NCI-H2196 treated with DMSO at 0.1 percent for 48 hours (cell line): ENCODE results near the gene GGA2.
"Not testable (repeated sequence)": the region's sequence is repeated elsewhere in the genome, so short reads cannot be mapped to it uniquely, and the experiment has no call there.

ENCODE experiments used
- DNase-seq: peaks from one replicate; lab custom pipeline; 2025; ENCODE audit not compliant: unreplicated experiment; lab: John Stamatoyannopoulos, UW

The GGA2 gene

DNA sequence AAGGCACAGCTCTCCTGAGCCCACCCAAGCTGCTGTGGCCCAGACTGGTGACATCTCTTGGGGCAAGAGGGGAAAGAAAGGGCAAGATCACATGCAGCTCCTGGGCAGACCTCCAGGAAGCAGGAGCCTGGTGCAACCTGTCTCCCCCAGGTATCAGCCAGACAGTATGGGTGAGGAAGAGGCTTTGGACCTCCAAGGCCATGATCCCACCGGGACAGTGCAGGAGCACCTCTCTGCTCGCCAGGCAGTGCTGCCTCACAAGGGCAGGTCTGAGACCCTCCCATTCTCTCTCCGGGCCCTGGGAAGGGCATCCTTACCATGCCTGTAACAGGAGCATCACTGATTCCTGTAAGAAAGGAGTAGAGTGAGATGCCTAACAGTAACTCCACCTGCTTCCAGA is 31.7 kb downstream of the GGA2 start:
- DNase-seq, result no peak

DNA sequence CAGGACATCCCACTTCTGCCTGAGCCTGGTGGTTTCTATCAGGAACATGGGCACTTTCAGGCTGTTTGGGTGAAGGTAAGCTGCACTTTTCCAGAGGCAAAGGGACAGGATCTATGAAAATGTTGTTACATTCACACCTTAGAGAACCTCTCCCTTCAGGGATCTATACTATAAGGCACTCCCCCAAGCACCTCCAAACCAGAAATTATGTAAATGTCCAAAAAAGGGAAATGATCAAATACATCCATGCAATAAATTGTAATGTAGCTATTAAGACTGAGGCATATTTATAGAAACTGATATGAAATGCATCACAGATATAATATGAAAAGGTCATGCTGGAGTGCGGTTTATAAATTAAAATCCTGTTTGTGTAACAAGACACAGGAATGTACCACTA is 34.0 kb downstream of the GGA2 start:
- no peak for DNase-seq

DNA sequence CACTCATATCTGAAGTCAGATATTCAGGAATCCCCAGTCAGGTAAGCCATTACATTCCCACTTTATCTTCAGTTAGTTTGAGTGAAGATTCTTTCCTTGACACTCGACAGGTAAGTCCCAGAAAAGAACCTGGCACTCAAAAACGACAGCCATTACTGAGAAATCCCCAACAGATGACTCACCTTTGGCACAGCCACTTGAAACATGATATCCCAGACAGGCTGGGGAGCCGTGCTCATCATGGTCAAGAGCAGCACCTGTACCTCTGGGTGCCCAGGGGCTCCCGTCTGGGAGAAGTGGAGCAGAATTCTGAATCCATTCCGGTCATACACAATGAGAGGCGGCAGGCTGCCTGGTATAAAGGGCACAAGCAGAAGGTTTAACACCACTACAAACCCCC is 40.5 kb downstream of the GGA2 start:
- peak; percentile 50 for DNase-seq

DNA sequence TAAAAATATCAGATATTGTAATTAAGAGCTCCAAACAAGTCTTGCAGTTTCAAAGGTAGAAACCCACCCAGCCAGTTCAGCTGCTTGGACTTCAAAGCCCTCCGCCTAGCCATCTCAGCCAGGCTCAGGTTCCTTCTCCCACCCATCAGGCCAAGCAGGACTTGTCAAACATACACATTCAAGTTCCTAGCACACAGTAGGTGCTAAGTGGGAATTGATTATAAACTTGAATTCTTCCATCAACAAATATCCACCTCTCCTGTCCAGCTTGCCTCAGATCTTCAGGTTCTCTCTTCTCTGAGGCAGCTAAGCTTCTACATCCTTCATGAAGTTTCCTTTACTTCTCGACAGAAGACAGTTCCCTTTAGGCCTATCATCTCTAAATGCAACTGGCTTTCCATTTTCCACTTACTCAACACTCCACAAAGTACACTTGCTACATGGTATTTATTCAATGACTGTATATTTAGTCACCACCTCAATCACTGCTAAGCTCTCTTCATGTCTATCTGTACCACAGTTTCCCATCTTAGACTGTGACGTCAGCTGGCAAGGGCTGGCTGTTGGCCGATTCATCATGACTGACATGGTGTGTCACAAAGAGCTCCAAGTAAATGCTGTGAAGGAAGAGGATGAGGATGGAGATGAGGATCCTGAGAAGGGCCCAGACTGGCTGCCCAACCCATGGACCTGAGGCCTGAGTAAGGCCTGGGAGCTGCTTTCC is 44.0 kb downstream of the GGA2 start:
- no peak for DNase-seq

DNA sequence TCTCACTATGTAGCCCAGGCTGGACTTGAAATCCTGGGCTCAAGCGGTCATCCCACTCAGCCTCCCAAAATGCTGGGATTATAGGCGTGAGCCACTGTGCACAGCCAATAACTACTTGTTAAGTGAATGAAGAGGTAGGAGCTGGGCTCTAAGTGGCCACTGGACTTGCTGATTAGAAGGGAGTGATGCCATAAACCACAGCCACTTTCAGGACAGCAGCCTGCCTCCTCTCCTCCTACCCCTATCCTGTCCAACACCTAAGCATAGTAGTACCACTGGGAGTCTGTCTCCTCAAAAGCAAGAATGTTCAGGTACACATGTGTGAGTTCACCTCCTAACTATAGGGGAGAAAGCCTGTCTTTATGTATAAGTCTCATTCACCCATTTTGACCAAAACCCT is 45.1 kb downstream of the GGA2 start:
- no peak for DNase-seq

DNA sequence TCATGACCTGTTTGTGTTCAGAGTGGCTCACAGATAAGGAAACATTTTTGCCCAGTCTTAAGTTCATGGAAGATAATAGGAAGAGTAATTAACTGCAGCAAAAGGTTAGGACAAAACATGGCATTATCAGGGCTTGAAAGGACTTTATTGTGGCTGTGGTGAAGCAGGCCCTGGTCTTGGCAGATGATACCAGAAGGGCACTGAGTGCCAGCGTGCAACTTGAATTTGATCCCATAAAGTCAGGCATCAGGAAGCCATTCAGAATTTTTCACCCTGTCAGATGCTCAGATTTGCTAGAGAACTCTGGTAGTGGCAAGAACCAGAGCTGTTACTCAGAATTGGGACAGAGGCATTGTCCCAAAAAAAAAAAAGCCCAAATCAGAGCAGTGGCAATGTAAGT is 46.1 kb downstream of the GGA2 start:
- no peak for DNase-seq

DNA sequence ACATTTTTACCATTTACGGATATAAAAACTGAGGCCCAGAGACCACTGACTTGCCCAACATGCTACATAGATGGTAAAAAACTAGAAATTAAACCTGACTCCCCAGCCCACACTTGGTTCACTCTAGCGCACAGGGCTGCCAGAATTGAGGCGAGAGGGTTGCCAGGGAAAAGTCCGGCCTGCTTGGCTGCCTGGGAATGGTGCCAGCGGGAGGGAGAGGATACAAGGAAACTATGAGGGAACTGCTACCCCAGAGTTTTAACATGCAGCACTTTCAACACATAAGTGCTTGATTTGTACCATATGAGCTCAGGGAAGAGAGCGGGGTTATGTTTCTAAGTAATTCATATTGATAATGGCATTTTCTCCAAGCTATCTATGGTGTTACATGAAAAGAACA is 47.3 kb downstream of the GGA2 start:
- peak; percentile 11 for DNase-seq

DNA sequence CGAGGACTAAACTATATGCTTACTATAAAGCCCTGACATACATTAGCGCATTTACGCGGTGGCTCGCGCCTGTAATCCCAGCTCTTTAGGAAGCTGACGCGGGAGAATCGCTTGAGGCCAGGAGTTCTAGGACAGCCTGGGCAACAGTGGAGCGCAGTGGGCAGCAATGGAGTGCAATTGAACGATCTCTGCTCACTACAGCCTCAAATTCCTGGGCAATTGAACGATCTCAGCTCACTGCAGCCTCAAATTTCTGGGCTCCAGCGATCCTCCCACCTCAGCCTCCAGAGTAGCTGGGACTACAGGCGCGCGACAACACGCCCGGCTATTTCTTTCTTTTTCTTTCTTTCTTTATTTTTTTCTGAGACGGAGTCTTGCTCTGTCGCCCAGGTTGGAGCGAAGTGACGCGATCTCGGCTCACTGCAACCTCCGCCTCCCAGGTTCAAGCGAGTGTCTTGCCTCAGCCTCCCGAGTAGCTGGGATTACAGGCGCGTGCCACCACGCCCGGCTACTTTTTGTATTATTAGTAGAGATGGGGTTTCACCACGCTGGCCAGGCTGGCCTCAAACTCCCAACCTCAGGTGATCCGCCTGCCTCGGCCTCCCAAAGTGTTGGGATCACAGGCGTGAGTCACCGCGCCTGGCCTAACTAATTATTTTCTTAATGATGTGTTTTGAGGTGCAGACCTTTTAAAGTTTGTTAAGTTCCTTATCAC is 56.8 kb downstream of the GGA2 start:
- no peak for DNase-seq

DNA sequence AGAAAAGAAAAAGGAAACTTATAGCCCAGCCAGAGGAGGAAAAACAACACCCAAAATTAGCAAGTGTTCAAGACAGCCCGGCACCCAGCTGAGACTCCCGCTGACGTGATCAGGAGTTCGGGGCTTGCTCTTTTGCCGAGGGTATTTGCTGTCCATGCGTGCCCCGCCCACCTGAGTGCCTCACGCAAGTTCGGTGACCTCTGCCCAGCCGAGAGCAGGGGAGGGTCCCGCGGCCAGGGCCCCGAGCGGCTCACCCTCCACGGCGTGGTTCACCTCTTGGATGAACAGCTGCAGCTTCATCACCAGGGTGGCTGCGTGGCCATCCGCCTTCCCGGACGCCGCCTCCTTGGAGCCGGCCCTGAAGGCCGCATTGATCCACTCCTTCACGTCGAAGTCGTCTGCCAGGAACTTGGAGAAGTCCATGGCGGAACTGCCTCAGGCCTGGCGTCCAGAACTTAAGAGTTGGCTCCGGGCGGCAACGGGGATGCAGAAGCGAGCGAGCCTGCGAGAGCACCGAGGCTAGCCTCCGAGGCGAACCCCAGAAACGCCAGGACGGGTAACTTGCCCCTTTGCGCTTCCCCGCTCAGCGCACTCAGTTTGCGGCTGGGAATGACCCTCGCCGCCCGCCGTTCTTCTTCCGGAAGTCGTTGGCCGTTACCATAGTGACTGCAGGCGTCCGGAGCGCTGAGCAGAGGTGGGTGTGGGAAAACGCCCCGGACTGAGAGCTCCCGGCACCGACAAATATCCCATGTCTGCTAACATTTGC is 57.5 kb downstream of the GGA2 start, which contains the start of gene COG7:
TSS of gene COG7 (minus strand) at position 618 of the 766 bp plus-strand sequence. CDS start at position 423, 195 bp downstream.
- DNase-seq, result peak; percentile 74

DNA sequence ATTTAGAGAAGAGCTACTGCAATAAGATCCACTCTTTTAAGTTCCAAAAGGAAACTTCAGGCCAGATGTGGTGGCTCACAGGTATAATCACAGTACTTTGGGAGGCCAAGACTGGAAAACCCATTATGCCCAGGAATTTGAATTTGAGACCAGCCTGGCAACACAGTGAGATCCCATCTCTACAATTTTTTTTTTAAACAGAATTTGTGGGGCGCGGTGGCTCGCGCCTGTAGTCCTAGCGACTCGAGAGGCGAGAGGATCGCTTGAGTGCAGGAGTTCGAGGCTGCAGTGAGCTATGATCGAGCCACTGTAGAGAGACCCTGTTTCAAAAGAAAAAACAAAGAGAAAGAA is 58.1 kb downstream of the GGA2 start:
- DNase-seq, result no peak

DNA sequence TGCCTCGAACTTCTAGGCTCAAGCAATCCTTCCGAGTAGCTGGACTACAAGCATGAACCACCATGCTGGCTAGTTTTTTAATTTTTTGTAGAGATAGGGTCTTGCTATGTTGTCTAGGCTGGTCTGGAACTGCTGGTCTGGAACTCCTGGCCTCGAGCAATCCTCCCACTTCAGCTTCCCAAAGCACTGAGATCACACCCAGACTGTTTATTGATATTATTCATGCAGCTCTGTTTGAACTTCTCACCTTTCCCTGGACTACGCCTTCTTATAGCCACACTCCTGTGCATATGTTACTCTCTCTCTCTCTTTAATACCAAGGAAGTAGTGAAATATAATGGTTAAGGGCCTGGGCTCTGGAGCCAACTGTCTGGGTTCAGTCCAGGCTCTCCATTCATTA is 61.9 kb downstream of the GGA2 start:
- DNase-seq, result no peak

DNA sequence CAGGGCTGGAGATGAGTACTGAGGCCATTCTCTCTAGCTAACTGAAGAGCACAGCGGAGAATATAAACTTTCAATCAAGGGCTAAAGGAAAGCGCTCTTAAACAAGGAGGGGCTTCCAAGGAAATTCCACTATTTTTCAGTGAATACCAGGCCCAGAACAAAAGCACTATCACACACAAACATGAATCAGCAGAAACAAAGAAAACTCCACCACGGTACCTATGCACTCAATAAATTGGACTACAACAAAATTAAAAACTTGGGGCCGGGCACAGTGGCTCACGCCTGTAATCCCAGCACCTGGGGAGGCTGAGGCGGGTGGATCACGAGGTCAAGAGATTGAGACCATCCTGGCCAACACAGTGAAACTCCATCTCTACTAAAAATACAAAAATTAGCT is 72.8 kb downstream of the GGA2 start:
- DNase-seq, result not testable (repeated sequence)

DNA sequence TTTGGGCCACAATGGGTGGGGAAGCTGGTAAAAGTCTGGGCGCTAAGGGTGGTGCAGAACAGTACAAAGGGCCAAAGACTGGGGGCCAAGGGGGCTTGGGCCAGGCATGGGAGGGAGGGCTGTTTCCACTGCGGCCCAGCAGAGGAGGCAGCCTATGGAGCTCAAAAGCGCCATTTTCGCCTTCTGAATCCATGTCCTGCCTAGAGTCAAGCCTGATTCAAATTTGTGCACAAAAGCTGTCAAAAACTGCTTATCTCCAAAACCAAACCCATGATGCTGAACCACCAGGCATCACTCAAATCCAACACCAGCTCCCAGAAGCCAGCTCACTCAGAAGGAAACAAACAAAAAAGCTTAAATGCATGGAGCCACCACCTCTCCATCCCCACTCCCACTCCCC is 73.3 kb downstream of the GGA2 start:
- no peak for DNase-seq

DNA sequence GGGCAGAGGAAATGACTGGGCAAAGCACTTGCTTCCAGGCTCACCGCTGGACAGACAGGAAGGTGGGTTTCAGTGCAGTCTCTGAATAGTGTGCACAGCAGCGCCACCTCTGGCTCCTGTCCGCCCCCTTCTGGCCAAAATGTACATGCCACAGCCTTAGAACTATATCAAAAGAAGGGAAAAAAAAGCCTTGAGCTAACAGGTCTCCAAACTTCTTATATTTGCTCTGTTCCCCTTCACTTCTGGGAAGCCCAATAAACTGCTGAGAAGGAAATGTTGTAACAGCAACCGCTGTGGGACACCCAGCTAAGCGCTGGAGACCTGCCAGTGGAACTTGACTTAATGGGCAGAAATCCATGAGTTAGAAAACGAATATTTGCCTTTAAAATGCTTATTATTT is 74.8 kb downstream of the GGA2 start:
- DNase-seq, result peak; percentile 29

DNA sequence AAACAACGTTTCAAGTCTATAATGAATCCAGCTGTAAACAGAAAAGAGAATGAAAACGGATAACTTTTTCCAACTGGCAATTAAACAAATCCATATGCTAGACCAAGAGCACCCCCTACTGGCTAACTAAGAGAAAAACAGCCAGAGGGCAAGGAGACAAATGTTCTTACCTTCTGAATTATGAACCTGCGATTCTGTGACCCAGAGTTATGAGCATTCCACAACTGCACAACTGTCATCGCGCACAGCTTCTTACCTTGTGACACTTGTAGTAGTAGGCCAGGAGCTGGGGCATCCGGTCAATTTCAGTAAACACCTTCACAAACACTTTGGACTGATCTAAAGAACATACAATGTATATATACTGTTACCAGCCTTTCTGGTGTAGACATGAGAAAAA is 75.9 kb downstream of the GGA2 start:
- peak; percentile 82 for DNase-seq

DNA sequence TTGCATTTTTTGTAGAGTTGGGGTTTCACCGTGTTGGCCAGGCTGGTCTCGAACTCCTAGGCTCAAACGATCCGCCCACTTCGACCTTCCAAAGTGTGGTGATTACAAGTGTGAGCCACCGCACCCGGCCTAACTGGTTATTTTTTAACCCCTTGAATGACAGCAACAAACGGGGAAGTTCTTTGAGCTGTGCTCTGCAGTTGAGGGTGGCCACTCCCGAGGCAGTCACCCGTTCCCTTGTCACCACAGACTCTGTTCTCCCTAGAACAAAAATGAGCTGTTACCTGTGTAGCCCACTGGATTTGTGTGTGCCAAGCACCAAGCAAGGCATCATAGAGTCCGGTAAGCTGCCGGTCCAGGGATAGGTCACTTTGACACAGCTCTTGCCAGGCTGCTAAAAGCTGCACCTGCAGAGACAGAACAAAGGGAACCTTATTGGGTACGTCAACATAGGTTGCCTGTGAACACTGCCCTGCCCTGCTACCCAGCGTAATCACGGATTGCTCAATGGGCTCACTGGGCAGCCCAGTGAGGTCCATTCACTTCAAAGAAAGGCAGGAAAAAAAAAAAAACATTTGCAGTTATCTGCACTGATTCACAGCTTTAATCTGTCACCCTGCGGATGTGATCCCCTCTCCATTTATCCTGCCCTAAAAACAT is 76.9 kb downstream of the GGA2 start:
- no peak for DNase-seq

DNA sequence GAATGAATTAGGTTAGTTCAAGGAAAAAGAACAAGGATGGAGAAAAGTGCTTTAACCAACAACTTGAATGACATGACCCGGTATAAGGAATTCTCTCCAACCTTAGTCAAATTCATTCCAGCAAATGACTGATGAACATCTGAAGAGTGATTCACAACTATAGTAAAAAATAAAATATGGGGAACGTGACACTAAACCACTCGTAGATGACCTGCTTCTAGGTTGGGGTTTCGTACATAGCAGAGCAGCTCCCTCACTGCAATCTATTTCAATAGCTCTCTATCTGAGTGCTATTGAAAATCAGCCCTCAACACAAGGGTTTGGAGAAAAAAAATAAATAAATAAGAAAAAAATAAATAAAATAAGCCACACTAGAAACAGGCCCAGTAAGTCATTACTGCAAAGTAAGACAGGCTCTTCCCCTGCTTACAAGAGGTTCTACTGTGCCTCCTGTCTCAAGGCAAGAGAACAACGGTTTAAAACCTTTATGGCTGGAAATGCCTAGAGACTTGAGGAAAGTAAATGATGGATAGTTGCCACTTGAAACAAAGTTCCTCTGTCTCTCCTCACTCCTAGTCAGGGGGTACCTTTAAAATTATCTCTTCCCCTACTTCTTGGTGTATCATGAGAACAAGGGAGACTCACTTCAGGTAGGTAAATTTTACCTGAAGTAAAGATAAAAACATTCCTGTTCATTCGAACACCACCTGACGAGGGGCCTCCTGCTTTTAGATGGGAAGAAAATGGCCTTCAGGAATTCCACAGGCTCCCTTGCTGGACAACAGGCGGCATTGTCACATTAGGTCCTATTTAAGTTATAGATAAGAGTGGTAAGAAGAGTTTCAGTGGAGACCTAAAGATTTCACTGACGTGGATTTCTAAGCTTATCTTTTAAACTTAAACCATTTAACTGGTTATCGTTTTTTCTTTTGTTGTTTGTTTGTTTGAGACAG is 77.8 kb downstream of the GGA2 start:
- DNase-seq, result no peak

DNA sequence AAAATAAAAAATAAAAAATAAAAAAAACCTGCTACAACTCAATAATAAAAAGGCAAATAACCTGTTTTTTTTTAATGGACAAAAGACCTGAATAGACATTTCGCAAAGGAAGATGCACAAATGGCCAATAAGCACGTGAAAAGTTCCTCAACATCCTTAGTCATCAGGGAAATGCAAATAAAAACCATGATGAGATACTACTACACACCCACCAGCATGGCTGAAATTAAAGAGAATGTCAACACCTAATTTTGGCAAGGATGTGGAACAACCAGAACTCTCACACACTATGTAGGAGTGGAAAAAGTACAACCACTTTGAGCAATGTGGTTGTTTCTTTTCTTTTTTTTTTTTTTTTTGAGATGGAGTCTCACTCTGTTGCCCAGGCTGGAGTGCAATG is 81.9 kb downstream of the GGA2 start:
- DNase-seq, result no peak

DNA sequence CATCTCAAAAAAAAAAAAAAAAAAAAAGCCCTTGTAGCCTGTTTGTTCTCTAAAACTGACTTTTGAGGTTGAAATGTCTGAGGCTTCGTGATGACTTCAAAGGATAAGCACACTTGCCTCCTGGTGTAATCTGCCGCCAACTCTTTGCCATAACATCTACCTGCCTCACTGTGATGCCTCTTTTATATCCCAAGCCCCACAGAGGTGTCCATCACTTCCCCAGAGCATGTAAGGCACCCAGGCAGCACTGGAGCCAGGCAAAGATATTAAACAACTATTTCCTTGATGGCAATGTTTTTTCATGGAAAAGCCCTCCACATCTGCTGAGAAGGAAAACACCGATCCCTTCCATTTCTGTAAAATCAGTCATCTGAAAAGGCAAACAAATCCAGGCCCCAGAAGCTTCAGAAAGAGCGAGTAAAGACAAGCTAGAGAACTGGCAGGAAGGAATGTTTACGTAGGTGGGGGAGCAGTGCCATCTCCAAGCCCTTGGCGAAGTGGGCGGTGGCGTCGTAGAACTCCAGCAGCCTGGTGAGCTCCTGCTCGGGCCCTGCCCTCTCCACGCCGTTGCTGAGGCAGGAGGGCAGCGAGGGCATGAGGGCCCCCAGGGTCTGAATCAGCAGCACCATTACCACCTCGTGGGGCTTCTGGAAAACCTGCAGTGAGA is 85.9 kb downstream of the GGA2 start:
- peak; percentile 66 for DNase-seq

DNA sequence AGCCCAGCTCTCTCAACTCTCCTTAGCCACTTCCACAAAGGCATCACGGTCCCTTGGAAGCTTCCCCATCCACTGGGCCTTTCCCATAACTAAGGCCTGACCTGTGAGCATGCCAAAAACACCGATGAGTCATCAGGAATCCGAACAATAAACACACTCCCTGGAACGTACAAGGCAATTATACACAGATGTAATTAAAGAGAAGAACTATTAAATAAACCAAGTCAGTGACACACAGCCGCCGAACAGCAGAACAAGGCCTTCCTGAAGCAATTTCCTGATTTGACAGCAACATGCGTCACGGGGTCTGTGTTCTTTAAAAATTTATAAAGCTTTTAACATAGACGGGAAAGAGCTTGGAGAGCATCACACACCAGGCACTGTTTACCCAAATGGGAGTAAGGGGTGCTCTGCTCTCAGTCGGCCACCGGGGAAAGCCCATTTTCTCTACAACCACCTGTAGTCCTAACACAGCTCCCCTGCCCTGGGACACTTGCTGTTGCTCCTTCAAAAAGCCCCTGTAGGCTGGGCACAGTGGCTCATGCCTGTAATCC is 86.7 kb downstream of the GGA2 start:
- DNase-seq, result peak; percentile 44
